Activated T-cell treated with anti-CD3 and anti-CD28 coated beads for 1 hour (primary cell): ENCODE results near the gene LDB3.

Experiments used
- DNase-seq: peaks from one replicate; pipeline ENCODE4 v3.0.0-alpha.2; 2020; ENCODE audit warnings: low read depth

LDB3 gene

GRCh38 chr10:86664341-86665217 lies 3.7 kb upstream of the LDB3 start:
- no peak for DNase-seq

GRCh38 chr10:86665218-86665607 lies 3.1 kb upstream of the LDB3 start:
- no peak for DNase-seq

- DNase-seq: no peak
Observed at GRCh38 chr10:86665868-86666267, 2.4 kb upstream of the LDB3 start.

- no peak for DNase-seq
Observed at GRCh38 chr10:86666538-86666937, 1.8 kb upstream of the LDB3 start.

- no peak for DNase-seq
Observed at GRCh38 chr10:86667421-86668181, 710 bp upstream of the LDB3 start.

GRCh38 chr10:86670290-86670811 lies 2.0 kb downstream of the LDB3 start:
- DNase-seq: no peak

GRCh38 chr10:86670876-86671275 lies 2.6 kb downstream of the LDB3 start:
- no peak for DNase-seq

- DNase-seq: no peak
Observed at GRCh38 chr10:86671419-86671818, 3.1 kb downstream of the LDB3 start.

- no peak for DNase-seq
Observed at GRCh38 chr10:86671985-86672710, 3.8 kb downstream of the LDB3 start.

- DNase-seq: no peak
Observed at GRCh38 chr10:86673216-86673826, 5.0 kb downstream of the LDB3 start.

GRCh38 chr10:86673827-86674581 lies 5.7 kb downstream of the LDB3 start:
- DNase-seq: no peak

GRCh38 chr10:86674912-86675311 lies 6.6 kb downstream of the LDB3 start:
- DNase-seq: no peak

GRCh38 chr10:86677374-86677773 lies 9.1 kb downstream of the LDB3 start:
- DNase-seq: no peak

GRCh38 chr10:86678999-86679792 lies 10.9 kb downstream of the LDB3 start:
- DNase-seq: no peak

GRCh38 chr10:86681047-86681446 lies 12.7 kb downstream of the LDB3 start:
- no peak for DNase-seq

- DNase-seq: no peak
Observed at GRCh38 chr10:86681722-86682386, 13.5 kb downstream of the LDB3 start.

- DNase-seq: no peak
Observed at GRCh38 chr10:86682675-86683074, 14.4 kb downstream of the LDB3 start.

GRCh38 chr10:86684331-86685097 lies 16.2 kb downstream of the LDB3 start:
- DNase-seq: no peak

GRCh38 chr10:86685416-86685815 lies 17.1 kb downstream of the LDB3 start:
- DNase-seq: no peak
